ENCODE results near the gene CDC42EP5.
"Not testable (repeated sequence)": the region's sequence is repeated elsewhere in the genome, so short reads cannot be mapped to it uniquely, and the experiment has no call there.

The CDC42EP5 gene

DNA sequence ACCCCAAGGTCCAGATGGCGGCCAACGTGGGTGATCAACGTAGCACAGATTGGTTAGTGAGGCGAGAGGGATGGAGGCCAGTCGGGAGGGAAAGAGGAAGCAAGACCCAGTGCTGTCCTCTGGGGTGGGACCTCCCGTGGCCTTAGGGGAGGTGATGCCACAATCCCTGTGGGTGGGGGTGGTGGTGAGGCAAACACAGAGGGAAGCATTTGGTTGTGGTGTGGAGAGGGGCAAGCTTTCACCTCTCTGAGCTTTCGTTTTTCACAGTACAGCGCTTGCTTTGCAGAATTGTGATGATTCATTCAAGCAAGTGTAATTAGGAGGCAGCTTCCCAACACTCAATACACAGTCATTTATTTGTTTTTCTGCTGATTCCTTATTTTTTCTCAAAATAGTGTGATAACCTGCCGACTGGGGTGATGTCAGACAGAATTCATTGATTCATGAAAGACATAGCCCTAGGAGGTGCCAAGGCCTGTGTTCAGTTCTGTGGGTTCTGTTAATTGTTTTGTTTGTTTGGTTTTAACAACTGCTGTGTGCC lies 21.7 kb downstream of the CDC42EP5 start:
- in situ Hi-C loops (cut with HindIII; ENCODE audit: low sequenced_read_pairs) = loop anchor here (10.0 to 25.0 kb wide), 2 partner anchors 633 to 1161 kb away; partner anchors contain the start of genes ZNF524, ZNF784 and ZNF865
- H3K4me3 ChIP-seq (ENCODE audit: low read depth, low read length) = no peak overlapping the region
- no peak for DNase-seq (ENCODE audit: low read depth)
- TF ChIP-seq, protein P1, sequence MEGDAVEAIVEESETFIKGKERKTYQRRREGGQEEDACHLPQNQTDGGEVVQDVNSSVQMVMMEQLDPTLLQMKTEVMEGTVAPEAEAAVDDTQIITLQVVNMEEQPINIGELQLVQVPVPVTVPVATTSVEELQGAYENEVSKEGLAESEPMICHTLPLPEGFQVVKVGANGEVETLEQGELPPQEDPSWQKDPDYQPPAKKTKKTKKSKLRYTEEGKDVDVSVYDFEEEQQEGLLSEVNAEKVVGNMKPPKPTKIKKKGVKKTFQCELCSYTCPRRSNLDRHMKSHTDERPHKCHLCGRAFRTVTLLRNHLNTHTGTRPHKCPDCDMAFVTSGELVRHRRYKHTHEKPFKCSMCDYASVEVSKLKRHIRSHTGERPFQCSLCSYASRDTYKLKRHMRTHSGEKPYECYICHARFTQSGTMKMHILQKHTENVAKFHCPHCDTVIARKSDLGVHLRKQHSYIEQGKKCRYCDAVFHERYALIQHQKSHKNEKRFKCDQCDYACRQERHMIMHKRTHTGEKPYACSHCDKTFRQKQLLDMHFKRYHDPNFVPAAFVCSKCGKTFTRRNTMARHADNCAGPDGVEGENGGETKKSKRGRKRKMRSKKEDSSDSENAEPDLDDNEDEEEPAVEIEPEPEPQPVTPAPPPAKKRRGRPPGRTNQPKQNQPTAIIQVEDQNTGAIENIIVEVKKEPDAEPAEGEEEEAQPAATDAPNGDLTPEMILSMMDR (IDR thresholded peaks at IDR 0.05; ENCODE audit: low read depth, low read length, missing control alignments) = no peak

DNA sequence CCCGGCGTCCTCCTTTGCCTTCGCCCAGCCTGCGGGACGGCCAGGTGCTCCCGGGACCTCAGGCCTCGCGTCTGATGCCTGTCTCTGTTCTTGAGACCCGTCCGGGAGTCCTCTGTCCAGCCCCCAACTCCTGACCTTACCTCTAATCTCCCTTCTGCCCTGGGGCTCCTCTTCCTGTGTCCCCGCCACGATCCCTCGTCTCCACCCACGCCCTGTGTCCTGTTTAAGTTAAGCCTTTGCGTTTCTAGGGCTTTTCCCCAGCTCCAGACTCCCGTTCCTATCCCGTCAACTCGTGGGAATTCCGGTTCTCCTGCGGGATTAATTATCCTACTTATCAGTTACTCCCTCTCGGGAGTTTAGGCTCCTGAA lies 23.4 kb downstream of the CDC42EP5 start:
- TF ChIP-seq, protein P1 (IDR thresholded peaks at IDR 0.05; ENCODE audit: low read depth, low read length, missing control alignments) = no peak
- in situ Hi-C loops (cut with HindIII; ENCODE audit: low sequenced_read_pairs) = loop anchor here (10.0 to 25.0 kb wide), 2 partner anchors 635 to 1163 kb away; partner anchors contain the start of genes ZNF524, ZNF784 and ZNF865
- peak overlapping the region; percentile 93 for H3K4me3 ChIP-seq (ENCODE audit: low read depth, low read length)
- DNase-seq (ENCODE audit: low read depth) = no peak

DNA sequence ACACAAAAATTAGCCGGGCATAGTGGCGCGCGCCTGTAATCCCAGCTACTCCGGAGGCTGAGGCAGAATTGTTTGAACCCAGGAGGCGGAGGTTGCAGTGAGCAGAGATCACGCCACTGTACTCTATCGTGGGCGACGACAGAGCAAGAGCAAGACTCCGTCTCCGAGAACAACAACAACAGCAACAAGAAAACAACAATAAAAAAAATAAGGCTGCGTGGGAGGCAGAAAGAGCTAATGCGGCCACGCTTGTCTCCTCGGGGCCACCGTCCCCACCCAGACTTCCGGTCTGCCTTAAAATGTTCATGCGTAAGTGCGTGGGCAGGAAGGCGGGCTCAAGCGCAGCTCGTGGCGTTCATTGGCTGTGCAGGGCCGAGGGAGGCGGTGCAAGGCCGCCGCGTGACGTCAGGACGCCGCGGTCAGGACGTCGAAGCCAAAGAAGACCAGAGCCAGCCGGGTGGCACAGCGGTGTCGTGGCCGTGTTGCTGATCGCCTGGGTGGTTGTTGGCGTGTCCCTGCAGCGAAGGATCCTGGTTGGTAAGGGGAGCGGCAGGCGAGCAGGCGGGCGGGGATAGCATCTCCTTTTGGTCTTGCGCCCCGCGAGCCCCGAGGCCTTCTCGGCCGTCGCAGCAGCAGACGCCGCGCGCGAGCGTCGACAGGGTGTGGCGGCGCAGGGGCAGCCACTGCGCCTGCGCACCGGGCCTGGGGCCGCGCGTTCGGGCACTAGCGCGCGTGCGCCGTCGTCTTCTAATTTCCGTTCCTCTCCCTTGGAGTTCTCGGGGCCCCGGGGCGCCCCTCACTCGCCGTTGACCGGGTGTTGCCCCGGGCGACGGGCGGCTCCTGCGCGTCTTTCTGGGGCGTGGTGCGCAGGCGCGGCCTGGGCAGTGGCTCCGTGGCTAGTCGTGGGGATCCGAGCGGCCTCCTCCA lies 24.1 kb downstream of the CDC42EP5 start, which contains the start of gene LENG8:
Gene LENG8, plus strand, starts transcription at position 426 of the 927 bp plus-strand sequence. CDS start 2,146 bp downstream, outside the sequence.
- peak within 1 kb of the TSS; percentile 93 for H3K4me3 ChIP-seq (ENCODE audit: low read depth, low read length)
- in situ Hi-C loops (cut with HindIII; ENCODE audit: low sequenced_read_pairs) = no loop called here
- TF ChIP-seq, protein P1 (IDR thresholded peaks at IDR 0.05; ENCODE audit: low read depth, low read length, missing control alignments) = no peak
- DNase-seq (ENCODE audit: low read depth) = peak; percentile 94

DNA sequence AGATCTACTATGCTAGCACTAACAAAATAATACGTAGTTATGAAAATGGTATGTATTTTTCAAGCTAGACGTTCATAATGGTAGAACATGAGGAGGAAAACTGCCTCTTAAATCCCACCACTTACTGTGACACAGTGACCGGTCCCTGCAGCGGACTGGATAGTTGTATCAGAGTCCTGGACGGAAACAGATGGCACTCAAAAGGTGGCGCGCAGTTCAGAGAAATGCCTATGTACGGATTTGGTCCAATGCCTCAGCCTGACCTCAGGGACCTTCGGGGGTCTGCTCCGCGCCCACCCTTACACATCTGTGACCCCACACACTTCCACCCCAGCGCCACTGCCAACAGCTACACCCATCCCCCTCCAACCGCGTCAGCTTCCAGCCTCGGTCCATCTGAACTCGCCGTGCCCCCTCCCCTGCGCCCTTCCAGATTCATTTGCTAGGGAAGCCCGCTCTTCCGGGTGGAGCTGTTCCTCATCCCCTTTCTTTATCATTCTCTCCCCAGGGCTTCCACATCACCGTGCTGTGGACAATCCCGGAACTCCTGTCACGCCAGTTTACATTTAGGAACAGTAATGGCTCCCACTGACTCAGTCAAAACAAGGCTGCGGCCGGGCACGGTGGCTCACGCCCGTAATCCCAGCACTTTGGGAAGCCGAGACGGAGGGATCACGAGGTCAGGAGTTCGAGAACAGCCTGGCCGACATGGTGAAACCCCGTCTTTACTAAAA lies 24.9 kb downstream of the CDC42EP5 start:
- TF ChIP-seq, protein P1 (IDR thresholded peaks at IDR 0.05; ENCODE audit: low read depth, low read length, missing control alignments) = no peak
- in situ Hi-C loops (cut with HindIII; ENCODE audit: low sequenced_read_pairs) = no loop called here
- peak overlapping the region; percentile 93 for H3K4me3 ChIP-seq (ENCODE audit: low read depth, low read length)
- no peak for DNase-seq (ENCODE audit: low read depth)

DNA sequence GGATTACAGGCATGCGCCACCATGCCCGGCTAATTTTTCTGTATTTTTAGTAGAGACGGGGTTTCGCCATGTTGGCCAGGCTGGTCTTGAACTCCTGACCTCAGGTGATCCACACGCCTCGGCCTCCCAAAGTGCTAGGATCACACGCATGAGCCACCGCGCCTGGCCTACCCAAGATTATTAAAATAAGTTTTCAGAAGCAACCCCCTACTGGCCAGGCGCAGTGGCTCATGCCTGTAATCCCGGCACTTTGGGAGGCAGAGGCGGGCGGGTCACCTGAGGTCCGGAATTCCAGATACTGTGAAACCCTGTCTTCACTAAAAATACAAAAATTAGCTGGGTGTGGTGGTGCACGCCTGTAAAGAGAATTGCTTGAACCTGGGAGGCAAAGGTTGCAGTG lies 26.7 kb downstream of the CDC42EP5 start:
- in situ Hi-C loops (cut with HindIII; ENCODE audit: low sequenced_read_pairs); DNase-seq (ENCODE audit: low read depth); H3K4me3 ChIP-seq (ENCODE audit: low read depth, low read length): not testable (repeated sequence)

DNA sequence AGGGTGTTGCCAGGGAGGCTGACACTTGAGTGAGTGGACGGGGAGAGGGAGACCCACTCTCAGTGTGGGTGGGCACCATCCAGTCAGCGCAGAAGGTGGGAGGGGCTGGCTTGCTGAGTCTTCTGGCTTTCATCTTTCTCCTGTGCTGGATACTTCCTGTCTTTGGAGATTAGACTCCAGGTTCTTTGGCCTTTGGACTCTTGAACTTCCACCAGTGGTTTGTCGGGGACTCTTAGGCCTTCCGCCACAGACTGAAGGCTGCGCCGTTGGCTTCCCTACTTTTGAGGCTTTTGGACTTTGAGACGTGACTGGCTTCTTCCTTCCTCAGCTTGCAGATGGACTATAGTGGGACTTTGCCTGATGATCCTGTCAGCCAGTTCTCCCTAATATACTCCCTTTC lies 28.4 kb downstream of the CDC42EP5 start:
- in situ Hi-C loops (cut with HindIII; ENCODE audit: low sequenced_read_pairs) = no loop called here
- no peak for DNase-seq (ENCODE audit: low read depth)
- TF ChIP-seq, protein P1 (IDR thresholded peaks at IDR 0.05; ENCODE audit: low read depth, low read length, missing control alignments) = no peak
- H3K4me3 ChIP-seq (ENCODE audit: low read depth, low read length) = no peak overlapping the region

Measured in astrocyte of the cerebellum (primary cell).